Measurements from ENCODE around the gene NPPC. TPM values are rescaled to one million over a fixed set of nuclear protein-coding genes. Genes with fewer than 3 reads are reported as not detected.

Gene NPPC
- total RNA-seq, 3 donors from 2014 or later = 0.39 to 2.7 TPM; not detected in 1

DNA sequence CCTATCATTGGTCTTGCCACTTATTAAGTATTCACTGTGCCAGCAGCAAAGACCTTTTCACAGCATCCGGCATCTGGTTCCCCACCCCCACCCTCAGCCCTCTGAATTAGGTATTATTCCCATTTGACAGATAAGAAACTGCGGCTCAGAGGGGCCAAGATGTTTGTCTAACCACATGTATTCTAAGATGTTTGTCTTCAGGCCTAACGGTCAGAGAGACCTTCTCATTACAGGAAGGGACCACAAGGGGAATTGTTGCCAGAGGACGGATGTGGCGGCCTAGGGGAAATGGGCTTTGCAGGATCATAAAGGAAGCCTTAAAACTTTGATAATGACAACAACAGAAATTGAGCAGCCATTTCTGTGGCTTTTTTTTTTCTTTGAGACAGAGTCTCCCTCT is 16.6 kb downstream of the NPPC start:
- intact Hi-C loops (cut with DNase I, micrococcal nuclease) = loop anchor here (10.0 kb wide), 1 partner anchor 535 kb away; no protein-coding TSS in a partner anchor
- no peaks in the 10 kb centered on the region for H3K4me1 ChIP-seq (ENCODE audit: low read depth)
- H3K9me3 ChIP-seq = no peaks in the 10 kb centered on the region
- ATAC-seq (no peak), DNase-seq (no peak)
- TF ChIP-seq CTCF (IDR thresholded peaks at IDR 0.05) = no peak
- H3K36me3 ChIP-seq (ENCODE audit: low read depth) = no peaks in the 10 kb centered on the region
- no peak overlapping the region for H3K4me3 ChIP-seq

GRCh38 chr2:231908584-231908983 is 17.6 kb downstream of the NPPC start:
- intact Hi-C loops (cut with DNase I, micrococcal nuclease) = loop anchor here (10.0 kb wide), 1 partner anchor 536 kb away; no protein-coding TSS in a partner anchor
- ATAC-seq = no peak
- no peaks in the 10 kb centered on the region for H3K9me3 ChIP-seq
- no peak overlapping the region for H3K4me3 ChIP-seq
- TF ChIP-seq CTCF (IDR thresholded peaks at IDR 0.05) = no peak
- H3K4me1 ChIP-seq (ENCODE audit: low read depth) = no peaks in the 10 kb centered on the region
- DNase-seq = no peak
- no peaks in the 10 kb centered on the region for H3K36me3 ChIP-seq (ENCODE audit: low read depth)

DNA sequence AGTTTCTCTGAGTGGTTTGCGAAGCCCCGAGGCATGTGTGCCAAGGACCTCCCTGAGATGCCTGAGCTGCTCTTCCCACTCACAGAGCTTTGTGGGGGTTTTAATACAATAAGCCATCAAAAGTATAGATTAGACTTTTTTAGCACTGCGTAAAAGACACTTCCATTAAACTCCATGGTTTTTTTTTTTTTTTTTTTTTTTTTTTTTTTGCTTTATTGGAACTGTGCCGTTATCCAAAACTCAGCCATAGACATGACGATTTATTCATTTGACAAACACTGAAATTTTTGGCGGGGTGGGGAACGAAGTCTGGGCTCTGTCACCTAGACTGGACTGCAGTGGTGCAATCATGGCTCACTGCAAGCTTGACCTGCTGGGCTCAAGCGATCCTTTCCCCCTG is 18.4 kb downstream of the NPPC start:
- intact Hi-C loops (cut with DNase I, micrococcal nuclease) = loop anchor here (10.0 kb wide), 1 partner anchor 537 kb away; no protein-coding TSS in a partner anchor
- Histone ChIP-seq H3K9me3 (no peaks in the 10 kb centered on the region), H3K4me3 (no peak overlapping the region), H3K4me1 (ENCODE audit: low read depth) (no peaks in the 10 kb centered on the region), H3K36me3 (ENCODE audit: low read depth) (no peaks in the 10 kb centered on the region)
- ATAC-seq = no peak
- TF ChIP-seq CTCF (IDR thresholded peaks at IDR 0.05) = no peak
- DNase-seq = no peak

DNA sequence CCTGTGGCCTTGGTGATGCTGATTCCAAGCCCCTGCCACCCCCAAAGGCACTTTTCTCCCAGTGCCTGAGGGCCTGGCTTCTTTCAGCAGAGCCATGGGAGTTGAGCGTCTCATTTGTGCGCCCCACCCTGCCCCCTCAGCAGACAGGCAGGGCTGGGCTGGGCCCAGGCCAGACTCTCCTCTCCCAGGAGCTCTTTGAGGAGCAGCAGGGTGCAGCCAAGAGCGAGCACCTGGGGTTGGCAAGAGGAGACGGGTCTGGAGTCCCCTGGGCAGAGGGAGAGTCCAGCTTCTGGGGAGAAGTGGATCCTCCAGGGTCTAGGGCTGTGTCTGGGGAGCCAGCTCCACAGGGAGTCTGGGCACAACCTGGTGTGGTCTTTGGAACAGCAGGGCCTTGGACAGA is 21.2 kb downstream of the NPPC start:
- no peaks in the 10 kb centered on the region for H3K9me3 ChIP-seq
- H3K4me1 ChIP-seq (ENCODE audit: low read depth) = no peaks in the 10 kb centered on the region
- intact Hi-C loops (cut with DNase I, micrococcal nuclease) = loop anchor here (10.0 kb wide), 1 partner anchor 540 kb away; no protein-coding TSS in a partner anchor
- ATAC-seq (no peak), DNase-seq (no peak)
- no peak for TF ChIP-seq CTCF (IDR thresholded peaks at IDR 0.05)
- no peaks in the 10 kb centered on the region for H3K36me3 ChIP-seq (ENCODE audit: low read depth)
- no peak overlapping the region for H3K4me3 ChIP-seq

GRCh38 chr2:231904161-231904611 is 22.0 kb downstream of the NPPC start:
- peak; percentile 34 to 72 (median 61) for DNase-seq
- intact Hi-C loops (cut with DNase I, micrococcal nuclease) = loop anchor here (10.0 kb wide), 1 partner anchor 541 kb away; no protein-coding TSS in a partner anchor
- H3K36me3 ChIP-seq (ENCODE audit: low read depth) = no peaks in the 10 kb centered on the region

More at GRCh38 chr2:231904161-231904611, 22.0 kb downstream of the NPPC start:
- no peak for TF ChIP-seq CTCF (IDR thresholded peaks at IDR 0.05)
- H3K4me3 ChIP-seq = no peak overlapping the region
- peak; percentile 88 for ATAC-seq
- H3K9me3 ChIP-seq = no peaks in the 10 kb centered on the region
- no peaks in the 10 kb centered on the region for H3K4me1 ChIP-seq (ENCODE audit: low read depth)
